GM21390 (cell line): ENCODE measurements around the gene PPP1R37.
A peak's percentile ranks its signal among the peaks of the same experiment; 100 is the strongest.

ENCODE experiments used
- ATAC-seq: cut with Tn5 transposase; IDR thresholded peaks from one replicate; pipeline ENCODE4 v1.9.1; 2021; ENCODE audit not compliant: unreplicated experiment

The PPP1R37 gene

DNA sequence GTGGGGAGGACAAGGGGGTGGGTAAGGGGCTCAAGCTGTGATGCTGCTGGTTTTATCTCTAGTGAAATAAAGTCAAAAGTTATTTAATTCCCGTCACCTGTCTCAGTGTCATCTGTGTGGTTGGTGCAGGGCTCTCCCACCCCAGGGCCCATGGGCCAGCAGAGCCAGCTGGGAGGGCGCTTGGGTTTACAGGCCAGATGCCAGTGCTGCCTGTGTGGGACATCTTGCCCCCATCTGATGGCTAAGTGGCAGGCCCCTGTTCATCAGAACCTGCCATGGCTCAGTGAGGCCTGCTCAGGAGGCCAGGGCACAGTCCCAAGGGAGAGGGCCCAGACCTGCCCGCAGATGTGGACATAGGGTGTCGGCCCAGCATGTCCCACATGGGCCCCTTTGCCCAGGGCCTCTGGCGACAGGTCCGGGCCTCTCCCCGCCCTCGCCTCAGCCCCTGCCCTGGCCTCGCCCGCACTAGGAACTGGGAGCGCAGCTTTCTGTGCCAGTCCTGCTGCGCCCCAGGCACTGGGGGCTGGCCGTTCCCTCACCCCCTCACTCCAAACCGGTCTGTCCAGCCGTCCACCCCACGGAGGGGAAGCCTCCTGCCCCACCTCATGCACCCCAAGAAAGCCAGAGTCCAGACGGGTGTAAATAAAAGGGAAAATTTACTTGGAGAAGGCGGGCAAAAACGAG lies 22.0 kb upstream of the PPP1R37 start:
- ATAC-seq, result no peak

DNA sequence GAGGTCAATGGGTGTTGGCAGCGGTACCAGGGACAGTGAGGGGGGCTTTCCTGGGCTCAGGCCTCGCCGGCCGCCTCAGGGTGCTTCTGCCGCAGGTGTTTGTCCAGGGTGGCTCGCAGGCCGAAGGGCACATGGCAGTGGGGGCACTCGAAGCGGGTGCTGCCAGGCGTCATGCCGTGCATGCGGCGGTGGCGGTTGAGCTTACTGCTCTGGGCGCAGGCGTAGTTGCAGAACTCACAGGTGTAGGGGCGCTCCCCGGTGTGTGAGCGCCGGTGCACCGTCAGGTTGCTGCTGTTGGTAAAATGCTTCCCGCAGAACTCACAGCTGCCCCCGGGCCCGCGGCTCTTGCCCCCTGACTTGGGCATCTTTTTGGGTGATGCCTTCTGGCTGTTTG lies 21.4 kb upstream of the PPP1R37 start:
- ATAC-seq, result no peak

DNA sequence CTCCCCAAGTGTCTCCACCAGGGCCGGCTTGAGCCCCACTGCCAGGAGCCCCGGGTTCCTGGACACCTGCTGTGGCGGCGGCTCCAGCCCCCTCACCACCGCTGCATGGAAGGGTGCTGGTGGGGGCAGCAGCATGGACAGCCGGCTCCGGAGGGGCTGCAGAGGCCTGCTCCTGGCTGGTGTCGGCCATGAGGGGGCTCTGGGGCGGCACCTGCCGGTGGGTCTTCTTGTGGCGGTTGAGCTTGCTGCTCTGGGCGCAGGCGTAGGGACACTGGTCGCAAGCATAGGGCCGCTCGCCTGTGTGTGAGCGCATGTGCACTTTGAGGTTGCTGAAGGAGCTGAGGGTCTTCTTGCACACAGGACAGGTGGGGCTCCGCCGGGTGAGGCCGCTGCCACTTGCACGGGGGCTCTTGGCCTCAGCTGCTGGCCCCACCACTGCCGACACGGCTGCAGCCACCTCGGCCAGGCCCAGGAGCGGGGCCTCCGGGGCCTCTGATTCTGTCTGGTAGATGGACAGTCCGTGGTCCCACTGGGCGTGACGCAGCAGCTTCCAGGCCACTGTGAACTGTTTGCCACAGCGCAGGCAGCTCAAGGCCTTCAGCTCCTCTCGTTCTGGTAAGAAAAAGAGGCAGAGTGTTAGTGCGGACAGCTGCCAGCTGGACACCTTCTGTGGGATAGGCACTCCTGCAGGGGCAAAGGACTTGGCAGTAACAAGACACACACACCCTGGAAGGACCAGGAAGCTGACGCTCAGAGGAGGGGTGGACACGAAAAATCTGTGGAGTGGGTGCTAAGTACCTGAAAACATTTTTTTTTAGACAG lies 20.8 kb upstream of the PPP1R37 start:
- ATAC-seq, result no peak

DNA sequence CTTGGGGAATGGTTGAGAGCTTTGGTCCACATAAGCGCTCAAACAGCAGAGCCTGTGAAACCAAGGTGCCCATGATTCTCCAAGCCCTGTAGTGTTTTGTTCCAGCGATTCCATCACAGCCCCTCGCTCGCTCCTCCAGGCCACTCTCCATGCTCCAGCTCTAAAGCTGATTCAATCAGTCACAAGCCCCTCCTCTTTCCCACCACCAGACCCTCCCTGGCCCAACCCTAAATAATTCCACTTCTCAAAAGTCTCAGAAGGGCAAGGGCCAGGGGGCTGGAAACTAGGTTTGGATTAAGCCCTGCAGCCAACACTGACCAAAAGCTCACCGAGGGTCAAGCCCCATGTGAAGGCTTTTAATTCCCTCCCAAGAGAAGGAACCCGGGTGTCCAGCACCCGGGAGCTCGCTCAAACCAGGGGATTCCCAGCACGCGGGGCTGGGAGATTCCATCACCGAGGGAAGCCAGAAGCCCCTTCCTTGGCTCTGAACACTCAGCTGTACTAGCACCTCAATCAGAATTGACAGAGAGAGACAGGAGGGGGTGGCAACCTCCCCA lies 18.2 kb upstream of the PPP1R37 start:
- ATAC-seq, result no peak

DNA sequence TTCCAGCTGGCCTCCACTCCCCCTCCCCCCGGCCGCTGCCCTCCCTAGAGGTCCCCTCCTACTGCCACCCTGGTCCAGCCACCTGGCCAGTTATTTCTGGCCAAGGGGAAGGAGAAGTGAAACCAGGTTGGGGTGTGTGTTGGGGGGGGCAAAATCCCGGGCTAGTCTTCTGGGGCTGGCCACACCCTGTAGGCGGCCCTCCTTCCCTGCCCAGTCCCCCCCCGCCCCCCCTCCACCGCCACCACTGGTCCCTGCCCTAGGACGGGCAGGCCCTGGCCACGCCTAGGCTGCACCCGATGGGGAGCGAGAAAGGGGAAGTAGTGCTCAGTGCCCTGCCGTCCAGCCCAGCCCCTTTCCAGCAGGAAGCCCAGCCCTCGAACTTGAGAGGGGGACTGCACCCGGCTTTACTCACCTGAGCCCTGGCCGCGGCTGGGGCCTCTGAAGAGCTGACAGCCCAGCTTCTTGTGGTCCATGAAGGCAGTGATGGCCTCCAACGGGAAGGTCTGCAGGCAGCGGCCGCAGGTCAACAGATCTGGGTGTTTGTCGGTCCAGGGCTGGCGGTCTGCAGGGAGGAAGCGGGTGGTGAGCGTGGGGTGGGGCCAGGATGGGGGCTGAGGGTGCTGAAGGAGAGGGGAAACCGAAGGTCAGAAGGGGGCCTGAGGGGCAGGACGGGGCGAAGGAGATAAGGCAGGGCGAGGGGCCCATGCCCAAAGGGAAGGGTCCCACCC lies 17.5 kb upstream of the PPP1R37 start:
- peak; percentile 59 for ATAC-seq

DNA sequence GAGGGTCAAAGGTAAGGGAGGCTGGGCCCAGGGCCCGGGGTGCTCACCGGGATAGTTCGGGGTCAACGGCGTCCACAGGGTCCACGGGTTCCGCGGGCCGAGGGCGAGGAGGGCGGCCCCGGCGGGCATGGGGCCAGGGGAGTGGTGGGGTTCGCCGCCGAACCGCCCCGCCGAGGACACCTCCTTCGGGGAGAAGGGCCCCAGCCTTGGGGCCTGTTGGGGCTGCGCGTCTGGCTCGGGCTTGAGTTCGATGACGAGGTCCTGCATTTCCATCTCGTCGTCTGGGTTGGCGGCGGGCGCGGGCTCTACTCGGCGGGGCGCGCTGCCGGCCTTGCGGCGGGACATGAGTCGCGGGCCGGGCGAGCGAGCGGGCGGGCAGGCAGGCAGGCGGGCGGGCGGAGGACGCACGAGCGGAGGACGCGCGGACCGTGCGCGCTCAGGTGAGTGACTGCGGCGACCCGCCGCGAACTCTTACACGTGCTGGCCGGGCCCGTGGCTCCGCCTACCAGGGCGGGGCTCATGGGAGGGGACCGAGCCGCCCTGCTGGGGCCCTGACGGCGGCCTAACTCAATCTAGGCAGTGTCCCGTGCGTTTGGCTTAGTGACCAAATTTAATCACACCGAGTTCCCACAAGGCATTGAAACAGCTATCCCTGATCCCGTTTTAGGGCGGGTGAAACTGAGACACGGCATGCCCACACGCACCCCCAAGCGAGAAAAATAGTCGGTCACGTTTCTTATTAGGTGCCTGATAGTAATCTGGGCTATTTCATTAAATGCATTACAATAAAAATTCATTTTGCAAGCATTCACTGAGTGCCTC lies 16.7 kb upstream of the PPP1R37 start, which contains the start of gene ZNF296:
ZNF296 (minus strand) TSS at position 450 of the 822 bp plus-strand sequence; CDS start at position 345, 105 bp downstream.
- peak; percentile 41 for ATAC-seq

DNA sequence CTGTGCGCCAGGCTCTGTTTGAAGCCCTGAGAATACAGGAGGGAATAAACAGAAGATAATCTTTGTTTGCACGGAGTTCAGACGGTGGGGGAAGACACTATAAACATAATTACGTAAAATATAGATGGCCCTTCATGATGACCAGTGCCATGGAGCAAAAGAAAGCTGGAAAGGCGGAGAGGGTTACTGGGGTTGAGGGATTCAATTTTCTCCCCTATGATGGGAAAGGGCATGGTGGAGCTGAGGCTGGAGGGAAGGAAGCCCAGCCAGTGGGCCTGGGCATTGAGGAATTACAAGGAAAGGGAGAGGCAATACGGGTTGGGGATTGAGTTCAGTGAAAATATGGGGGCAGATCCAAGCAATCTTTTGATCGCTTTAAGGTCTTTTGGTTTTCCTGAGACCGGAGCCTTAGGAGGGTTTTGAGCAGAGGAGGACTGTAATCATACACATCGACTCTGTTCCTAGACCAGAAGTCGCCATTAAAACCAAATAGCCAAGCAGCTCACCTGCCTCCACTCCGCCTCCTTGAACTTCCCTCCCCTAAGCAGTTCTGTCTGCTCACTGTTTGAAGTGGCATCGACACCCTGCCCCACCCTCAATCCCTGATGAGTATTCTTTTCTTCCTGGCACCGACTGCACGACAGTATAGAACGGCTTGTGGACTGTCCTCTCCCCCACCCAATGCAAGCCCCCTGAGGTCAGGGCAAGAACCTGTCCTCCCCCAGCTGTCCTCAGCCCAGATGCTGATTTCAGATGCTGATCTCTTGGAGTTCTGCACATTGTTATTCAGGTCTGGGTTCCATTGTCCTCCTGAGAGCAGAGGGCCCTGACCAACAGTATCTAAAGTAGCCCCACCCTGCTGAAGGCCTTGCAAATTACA lies 15.9 kb upstream of the PPP1R37 start:
- no peak for ATAC-seq

DNA sequence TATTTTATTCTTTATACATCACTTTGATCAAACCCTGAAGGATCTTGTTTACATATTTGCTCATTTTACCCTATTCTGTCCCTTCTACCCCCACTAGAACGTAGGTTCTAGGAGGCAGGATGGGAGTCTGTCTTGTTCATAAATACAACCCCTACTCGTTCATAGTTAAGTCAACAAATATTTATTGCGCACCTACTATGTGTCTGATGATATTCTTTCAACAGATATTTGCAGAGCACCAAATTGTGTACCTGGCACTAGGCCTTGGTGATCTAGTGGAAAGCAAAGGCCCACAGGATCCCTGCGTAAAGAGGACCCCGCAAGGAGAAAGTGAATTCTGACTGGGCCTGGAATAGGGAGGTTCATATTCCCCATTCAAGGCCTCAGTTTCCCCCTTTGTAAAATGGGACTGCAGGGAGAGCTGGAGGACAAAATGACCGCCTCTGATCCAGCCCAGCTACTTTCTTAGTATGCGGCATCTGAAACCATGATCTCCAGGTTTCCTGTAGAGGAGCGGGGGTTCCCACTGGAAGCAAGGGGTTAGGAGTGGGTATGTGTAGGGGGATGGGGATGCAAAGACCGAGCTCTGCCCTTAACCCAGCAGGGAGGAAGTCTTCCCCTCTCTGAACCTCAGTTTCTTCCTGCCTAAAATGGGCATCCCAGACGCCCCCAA lies 14.5 kb upstream of the PPP1R37 start:
- ATAC-seq, result no peak

DNA sequence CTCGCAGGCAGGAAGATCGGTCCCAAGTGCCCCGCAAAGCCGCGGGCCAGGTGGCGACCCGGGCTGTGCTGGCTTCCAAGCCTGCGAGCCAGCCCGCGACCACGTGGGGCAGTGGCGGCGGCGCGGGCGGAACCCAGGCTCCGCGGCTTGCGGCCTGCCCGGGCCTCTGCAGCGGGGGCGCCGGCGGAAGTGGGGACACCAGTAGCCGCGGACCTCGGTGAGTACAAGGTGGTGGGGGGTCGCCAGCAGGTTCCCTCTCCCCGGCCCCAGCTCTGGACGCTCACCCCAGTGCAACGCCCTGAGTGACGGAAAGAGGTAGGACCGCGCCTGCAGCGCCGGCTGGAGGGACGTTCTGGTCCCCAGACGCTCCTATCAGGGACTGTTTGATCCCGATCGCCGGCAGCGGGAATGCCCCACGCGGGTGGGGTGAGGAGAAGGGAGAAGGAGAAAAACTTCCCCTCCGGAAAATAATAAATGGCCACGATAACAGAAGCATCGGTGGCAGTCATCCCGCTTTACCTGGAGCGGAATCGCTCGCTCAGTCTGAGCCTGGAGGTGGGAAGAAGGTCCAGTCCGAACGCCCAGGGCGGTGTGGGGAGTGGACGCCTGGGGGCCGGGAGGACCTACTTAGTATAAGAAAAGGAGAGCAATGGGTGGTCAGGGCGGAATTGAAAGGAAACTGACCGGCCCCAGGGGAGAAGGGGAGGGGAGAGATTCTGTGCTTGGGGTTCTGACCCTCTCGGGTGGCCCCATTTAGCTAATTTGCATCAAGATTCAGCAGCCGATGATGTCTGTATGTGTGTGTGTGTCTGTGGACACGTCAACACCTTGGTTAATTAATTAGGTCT lies 13.7 kb upstream of the PPP1R37 start, which contains the start of gene GEMIN7:
GEMIN7 (plus strand) TSS at position 198 of the 848 bp plus-strand sequence. CDS start 10,855 bp downstream, outside the sequence.
- ATAC-seq, result no peak

DNA sequence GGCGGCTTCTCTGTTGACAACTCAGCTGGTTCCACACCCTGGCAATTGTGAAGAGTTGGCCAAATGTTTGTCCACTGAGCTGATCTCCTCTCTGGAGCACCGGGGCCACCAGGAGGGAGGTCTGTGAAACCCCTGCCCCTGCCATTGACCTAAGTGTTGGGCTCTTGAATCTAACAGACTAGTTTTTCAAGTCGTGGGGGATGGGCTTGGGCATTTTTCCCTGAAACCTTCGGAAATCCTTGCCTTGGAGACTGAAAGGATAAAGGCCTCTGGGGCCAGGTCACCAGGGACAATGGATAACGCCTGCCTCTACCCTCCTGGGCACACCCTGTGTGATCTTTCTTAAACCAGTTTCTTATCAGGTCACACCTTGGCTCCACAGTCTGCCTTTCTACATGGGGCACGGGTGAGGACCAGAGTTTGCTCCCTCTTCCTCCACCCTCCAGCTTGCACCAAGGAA lies 13.0 kb upstream of the PPP1R37 start:
- ATAC-seq, result no peak

DNA sequence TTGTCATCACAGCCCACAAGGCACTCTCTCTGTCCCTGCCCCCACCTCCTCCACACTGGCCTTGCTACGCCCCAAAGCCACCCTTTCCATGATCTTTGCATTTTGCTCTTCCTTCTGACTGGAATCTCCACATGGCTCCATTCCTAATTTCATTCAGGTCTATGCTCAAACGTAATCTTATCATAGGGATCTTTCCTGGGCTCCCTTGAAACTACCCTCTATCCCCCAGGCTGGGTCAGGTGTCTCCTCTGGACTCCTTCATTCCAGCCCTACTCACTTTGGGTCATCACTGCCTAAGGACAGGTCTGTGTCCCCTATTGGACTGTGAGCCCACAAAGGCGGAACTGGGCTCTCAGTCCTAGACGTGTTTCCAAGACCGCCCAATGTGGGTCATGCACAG lies 10.8 kb upstream of the PPP1R37 start:
- ATAC-seq, result no peak

DNA sequence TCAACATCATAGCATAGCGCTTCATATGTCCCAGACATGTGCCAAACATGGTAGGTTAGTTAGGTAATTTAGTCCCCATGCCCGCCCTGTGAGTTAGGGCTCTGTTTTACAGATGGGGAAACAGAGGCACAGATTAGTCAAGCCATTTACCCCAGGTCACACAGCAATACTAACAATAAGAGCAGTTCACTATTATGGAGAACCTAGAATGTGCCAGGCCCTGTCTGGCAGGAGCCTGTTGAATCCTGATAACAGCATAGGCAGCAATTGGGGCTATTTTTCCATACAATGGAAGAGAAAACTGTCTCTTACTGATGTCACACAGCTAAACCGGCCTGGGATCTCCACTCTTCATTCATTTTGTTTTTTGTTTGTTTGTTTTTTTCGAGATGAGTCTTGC lies 6.5 kb upstream of the PPP1R37 start:
- ATAC-seq, result no peak

DNA sequence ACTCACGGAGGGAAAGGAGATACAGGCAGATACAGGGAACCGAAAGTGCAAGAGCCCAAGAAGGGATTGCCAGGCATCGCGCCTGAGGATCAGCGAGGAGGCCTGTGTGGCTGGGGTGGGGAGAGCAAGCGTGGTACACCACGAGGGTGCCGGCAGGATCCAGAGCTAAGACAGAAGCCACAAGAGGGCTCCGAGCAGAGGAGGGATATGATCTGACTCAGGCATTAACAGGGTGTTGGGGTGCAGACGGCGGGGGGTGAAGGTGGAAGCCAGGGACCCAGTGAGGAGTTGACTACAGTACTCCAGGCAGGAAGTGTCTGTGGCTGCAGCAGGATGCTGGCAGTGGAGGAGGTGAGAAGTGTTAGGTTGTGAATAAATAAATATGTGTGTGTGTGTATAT lies 5.4 kb upstream of the PPP1R37 start:
- ATAC-seq, result no peak

DNA sequence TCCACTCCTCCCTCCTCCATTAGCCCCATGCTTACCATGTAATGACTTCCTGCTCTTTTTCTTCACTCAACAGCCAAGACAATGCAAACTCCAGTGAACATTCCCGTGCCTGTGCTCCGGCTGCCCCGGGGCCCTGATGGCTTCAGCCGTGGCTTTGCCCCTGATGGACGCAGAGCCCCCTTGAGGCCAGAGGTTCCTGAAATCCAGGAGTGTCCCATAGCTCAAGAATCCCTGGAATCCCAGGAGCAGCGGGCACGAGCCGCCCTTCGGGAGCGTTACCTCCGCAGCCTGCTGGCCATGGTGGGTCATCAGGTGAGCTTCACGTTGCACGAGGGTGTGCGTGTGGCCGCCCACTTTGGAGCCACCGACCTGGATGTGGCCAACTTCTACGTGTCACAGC lies 2.9 kb upstream of the PPP1R37 start:
- no peak for ATAC-seq

DNA sequence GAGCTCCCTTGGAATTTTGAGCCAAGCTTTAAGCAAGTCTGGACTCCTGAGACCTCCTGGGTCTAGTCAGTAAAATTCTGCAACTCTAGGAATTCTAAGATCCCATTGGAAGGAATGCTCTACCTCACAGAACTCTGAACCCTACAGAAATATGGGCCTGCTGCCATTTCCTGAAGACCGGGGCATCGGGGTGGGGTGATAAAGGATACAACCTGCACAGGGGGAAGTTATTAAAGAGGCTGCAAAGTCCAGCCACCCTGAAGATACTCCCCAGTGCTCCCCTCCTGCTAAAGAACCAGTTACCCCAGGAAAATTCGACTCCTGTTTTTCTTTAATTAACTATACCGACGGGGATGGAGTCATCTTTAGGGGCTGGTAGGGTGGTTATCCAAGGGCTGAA lies 2.4 kb upstream of the PPP1R37 start:
- ATAC-seq, result no peak

DNA sequence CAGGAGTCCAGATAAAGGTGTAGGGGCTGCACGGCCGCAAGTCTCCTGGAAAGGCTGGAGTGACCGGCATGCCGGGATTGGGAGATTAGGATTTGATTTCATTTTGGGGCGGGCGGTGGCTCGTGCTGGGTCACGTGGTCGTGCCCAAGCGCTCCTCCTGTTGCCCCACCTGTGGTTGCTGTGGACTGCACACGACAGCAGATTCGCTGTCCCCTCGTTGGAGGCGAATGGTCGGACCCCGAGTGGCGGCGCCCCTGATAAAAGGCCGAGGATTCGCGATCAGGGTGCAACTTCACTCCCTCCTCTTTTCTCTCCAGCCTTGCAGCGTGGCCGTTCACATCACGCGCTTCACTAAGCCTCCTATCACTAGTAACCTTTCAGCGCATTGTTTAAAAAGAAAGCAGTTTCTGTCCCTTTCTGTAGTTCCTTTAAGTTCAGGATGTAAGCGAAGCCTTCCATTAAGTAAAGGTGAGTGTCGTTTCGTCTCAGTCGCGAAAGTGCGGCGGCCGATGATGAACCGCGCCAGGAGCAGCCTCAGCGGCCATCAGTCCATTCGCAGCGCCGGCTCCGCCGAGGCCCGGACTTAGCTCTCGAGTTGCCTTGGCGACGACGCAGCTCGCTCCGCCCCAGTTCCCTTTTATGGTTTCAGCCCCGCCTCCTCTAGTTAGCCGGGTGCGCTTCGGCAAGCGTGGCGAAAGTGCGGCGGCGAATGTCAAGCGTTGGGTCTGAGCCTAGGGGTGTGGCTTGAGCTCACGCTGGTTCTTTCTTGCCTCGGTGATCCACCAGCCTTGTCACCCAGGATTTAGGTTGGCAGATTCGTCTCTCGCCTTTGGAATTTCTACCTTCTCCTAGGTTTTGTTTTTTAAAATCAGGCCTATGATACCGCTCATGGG lies 1.7 kb upstream of the PPP1R37 start:
- ATAC-seq, result peak; percentile 54

DNA sequence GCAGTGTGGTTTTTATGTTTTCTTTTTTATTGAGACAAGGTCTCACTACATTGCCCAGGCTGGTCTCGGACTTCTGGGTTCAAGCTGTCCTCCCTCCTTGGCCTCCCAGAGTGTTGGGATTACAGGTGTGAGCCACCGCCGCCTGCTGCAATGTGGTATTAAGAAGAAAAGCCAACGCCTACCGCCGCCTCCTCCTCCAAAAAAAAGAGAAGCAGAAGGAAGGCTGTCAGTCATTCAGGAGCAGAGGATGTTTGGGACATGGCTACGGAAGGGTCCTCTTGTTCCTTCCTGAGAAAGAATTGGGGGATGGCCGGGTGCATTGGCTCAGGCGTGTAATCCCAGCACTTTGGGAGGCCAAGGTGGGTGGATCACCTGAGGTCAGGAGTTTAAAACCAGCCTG lies 1.2 kb downstream of the PPP1R37 start:
- ATAC-seq, result no peak
